Measurements from ENCODE around the gene MPRIP.

GRCh38 chr17:17147821-17148220 lies 105.6 kb downstream of the MPRIP start:
- no peak for TF ChIP-seq CTCF (conservative IDR thresholded peaks at IDR 0.05)
- TF ChIP-seq ZFX (IDR thresholded peaks at IDR 0.05), result no peak
